ENCODE results near the gene PIGV.

PIGV gene

GRCh38 chr1:26788515-26788785 is 700 bp downstream of the PIGV start:
- TF ChIP-seq, protein P1, sequence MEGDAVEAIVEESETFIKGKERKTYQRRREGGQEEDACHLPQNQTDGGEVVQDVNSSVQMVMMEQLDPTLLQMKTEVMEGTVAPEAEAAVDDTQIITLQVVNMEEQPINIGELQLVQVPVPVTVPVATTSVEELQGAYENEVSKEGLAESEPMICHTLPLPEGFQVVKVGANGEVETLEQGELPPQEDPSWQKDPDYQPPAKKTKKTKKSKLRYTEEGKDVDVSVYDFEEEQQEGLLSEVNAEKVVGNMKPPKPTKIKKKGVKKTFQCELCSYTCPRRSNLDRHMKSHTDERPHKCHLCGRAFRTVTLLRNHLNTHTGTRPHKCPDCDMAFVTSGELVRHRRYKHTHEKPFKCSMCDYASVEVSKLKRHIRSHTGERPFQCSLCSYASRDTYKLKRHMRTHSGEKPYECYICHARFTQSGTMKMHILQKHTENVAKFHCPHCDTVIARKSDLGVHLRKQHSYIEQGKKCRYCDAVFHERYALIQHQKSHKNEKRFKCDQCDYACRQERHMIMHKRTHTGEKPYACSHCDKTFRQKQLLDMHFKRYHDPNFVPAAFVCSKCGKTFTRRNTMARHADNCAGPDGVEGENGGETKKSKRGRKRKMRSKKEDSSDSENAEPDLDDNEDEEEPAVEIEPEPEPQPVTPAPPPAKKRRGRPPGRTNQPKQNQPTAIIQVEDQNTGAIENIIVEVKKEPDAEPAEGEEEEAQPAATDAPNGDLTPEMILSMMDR (IDR thresholded peaks at IDR 0.05; ENCODE audit: extremely low read depth, missing control alignments) = no peak
- no peak for DNase-seq (ENCODE audit: low spot score)

DNA sequence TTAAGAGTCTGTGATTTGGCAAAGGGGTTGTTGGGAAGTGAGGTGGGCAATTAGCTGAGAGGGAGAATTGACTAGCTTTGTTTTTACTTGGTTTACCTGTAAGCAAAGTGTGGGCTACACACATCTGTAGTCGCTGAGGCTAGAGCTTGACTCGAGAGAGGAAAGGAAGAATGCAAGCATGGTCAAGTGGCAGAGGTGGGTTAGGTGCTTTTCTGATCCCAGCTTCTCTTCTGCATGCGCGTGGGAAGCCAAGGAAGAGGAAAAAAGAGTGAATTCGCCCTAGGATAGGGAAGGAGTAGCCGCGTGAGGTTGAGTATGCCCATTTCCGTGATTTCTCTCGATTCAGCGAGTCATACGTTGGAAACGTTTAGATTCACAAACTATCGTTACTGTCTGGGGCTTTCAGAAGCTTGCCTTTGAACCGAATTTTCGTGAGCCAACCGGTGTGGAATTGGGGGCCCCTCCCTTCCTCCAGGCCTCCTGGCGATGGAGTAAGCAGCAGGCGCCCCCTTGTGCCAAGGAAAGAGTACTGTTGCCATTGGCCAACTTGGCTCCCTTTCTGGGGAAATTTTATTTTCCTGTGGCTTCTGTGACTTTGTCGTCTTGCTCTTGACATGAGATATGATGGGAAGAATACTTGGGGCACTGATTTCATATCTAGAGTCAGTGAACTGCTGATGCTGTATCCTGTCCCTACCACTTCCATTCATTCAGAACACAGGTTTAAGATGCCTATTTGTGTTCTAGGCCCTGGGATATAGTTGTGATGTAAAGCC is 1.3 kb downstream of the PIGV start:
- peak; percentile 87 for DNase-seq (ENCODE audit: low spot score)
- TF ChIP-seq, protein P1 (IDR thresholded peaks at IDR 0.05; ENCODE audit: extremely low read depth, missing control alignments) = peak; percentile 73

DNA sequence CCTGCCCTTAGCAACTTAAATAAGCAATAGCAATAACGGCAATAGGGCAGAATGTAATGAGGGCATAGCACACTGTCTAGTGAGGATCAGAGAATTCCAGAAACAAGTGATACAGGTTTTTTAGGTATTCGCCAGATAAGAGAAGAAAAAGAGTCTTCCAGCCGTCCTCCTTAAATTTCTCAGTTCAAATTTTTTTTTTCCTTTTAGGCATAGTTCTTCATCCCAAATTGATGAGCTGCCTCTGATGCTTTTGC is 1.8 kb downstream of the PIGV start:
- TF ChIP-seq, protein P1 (IDR thresholded peaks at IDR 0.05; ENCODE audit: extremely low read depth, missing control alignments) = no peak

GRCh38 chr1:26789931-26790330 is 2.2 kb downstream of the PIGV start:
- TF ChIP-seq, protein P1 (IDR thresholded peaks at IDR 0.05; ENCODE audit: extremely low read depth, missing control alignments) = no peak
- DNase-seq (ENCODE audit: low spot score) = no peak

More for the DNA sequence above, 1.8 kb downstream of the PIGV start:
- DNase-seq (ENCODE audit: low spot score) = no peak

DNA sequence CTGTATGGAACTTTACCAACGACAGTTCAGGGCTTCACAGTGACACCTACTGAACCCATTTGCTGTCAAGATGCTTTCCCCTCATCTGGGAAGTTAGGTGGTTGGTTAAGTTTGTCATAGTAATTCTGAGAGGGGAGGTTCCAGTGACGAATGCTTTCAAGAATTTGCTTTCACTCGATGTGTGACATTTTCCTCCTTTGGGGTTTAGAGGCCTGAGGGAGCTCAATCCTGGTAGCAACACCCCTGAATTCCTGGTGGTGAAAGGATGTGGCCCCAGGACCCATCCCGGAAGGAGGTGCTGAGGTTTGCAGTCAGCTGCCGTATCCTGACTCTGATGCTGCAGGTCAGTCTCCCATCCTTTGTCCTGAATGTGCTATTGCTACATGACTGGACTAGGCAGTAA is 2.8 kb downstream of the PIGV start:
- TF ChIP-seq, protein P1 (IDR thresholded peaks at IDR 0.05; ENCODE audit: extremely low read depth, missing control alignments) = no peak

DNA sequence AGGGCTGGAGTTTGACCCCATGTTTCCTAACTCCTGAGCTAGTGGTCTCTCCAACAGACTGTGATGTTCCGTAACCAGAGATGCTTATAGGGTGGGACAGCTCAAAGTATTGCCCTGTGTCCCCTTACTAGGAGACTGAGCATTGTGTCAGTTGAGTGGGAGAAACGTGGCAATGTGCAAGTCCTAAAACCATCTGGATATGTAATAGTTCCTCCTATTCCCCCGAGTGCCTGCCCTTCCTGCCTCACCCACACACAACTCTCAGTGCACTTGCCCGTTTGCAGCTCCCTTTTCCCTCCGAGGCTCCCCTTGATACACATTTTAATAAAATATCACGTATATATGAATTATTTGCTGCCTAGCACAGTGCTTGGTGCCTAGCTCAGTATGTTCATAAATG is 3.4 kb downstream of the PIGV start:
- DNase-seq (ENCODE audit: low spot score) = no peak

More for the DNA sequence above, 2.8 kb downstream of the PIGV start:
- DNase-seq (ENCODE audit: low spot score) = peak; percentile 70

DNA sequence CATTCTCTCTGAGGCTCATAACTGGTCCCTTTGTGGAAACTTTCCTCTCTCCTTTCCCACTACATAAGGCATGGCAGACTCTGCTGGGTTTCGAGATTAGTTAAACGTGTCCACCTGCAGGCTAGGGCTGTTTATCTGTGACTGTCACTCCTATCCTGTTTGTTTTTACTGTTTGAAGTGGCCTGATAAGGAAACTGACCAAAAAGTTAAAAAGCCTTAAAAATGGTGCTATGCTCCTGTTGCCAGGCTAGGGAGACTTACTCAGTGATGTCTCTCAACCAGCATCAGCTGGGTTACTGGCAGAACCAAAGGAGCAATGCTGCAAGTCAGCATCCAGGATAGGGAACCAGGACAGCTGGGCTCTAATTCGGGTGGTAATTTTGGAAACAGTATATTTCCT is 3.9 kb downstream of the PIGV start:
- DNase-seq (ENCODE audit: low spot score) = no peak
- TF ChIP-seq, protein P1 (IDR thresholded peaks at IDR 0.05; ENCODE audit: extremely low read depth, missing control alignments) = no peak

More for the DNA sequence above, 3.4 kb downstream of the PIGV start:
- TF ChIP-seq, protein P1 (IDR thresholded peaks at IDR 0.05; ENCODE audit: extremely low read depth, missing control alignments) = no peak

Data from GM20000 (cell line).